ENCODE measurements around the gene SLC9A9.

- TF ChIP-seq, protein P1, sequence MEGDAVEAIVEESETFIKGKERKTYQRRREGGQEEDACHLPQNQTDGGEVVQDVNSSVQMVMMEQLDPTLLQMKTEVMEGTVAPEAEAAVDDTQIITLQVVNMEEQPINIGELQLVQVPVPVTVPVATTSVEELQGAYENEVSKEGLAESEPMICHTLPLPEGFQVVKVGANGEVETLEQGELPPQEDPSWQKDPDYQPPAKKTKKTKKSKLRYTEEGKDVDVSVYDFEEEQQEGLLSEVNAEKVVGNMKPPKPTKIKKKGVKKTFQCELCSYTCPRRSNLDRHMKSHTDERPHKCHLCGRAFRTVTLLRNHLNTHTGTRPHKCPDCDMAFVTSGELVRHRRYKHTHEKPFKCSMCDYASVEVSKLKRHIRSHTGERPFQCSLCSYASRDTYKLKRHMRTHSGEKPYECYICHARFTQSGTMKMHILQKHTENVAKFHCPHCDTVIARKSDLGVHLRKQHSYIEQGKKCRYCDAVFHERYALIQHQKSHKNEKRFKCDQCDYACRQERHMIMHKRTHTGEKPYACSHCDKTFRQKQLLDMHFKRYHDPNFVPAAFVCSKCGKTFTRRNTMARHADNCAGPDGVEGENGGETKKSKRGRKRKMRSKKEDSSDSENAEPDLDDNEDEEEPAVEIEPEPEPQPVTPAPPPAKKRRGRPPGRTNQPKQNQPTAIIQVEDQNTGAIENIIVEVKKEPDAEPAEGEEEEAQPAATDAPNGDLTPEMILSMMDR (IDR thresholded peaks at IDR 0.05; ENCODE audit: low read depth, low read length), result no peak
- TF ChIP-seq EZH2phosphoT487 (IDR thresholded peaks at IDR 0.05; ENCODE audit: low read depth), result no peak
These were observed 27.6 kb downstream of the SLC9A9 start for GRCh38 chr3:143820466-143821221.
